ENCODE results near the gene S100A12.

- TF ChIP-seq CTCF (IDR thresholded peaks at IDR 0.05 in 4 of 5, conservative IDR thresholded peaks at IDR 0.05 in 1 of 5) = no peak
- no peak for TF ChIP-seq POLR2A (IDR thresholded peaks at IDR 0.05)
These were observed 35.6 kb downstream of the S100A12 start for GRCh38 chr1:153339802-153340201.
